Neural cell (in vitro differentiated cells): ENCODE measurements around the gene ENPP7.

Source experiments
- EZH2 ChIP-seq: fragments of 200-600, 300-800 bp; shearing (Covaris generic), sonication (generic); IDR thresholded peaks from 2 replicates; pipeline ENCODE4 v1.6.1; 2014; ENCODE audit warnings: antibody characterized with exemption, low read length, borderline replicate concordance, mild to moderate bottlenecking; ENCODE audit not compliant: insufficient read depth, poor library complexity, severe bottlenecking
- TF ChIP-seq, protein P1 (sequence below): fragments of 450-650 bp; IDR thresholded peaks from 2 replicates; pipeline ENCODE4 v1.5.1; 2014; ENCODE audit warnings: antibody characterized with exemption, mild to moderate bottlenecking, moderate library complexity; ENCODE audit not compliant: poor library complexity, severe bottlenecking

DNA sequence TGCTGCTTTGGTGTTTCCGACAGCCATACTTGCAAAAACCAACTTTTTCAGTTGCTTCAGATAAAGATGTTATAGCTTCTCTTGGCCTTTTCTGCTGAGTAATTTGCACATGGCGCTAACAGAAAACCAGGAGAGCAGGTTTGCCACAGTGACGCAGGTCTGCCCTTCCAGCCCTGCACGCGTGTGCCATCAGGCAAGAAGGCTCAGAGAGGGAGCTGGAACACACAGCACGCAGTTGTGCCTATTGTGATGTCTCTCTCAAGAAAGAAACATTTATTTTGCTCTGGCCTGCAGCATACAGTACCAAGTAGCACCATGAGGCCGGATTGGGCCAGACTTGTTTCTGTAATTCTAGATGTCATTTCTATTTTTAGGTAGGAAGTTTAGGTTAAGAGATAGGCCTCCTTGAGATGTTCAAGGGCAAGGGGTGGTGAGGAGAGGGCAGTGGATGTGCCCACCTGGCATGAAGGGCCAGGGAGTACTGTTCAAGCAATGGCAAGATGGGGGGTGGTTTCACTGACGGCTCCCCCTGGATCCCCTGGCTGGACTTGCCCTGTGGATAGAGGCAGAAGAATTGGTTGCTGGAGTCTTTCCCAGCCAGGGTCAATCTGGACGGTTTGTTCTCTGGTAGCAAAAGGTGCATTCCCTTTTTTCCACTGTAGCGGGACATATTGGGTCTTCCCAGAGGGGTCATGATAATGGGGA is 49.1 kb downstream of the ENPP7 start:
- TF ChIP-seq, protein P1, sequence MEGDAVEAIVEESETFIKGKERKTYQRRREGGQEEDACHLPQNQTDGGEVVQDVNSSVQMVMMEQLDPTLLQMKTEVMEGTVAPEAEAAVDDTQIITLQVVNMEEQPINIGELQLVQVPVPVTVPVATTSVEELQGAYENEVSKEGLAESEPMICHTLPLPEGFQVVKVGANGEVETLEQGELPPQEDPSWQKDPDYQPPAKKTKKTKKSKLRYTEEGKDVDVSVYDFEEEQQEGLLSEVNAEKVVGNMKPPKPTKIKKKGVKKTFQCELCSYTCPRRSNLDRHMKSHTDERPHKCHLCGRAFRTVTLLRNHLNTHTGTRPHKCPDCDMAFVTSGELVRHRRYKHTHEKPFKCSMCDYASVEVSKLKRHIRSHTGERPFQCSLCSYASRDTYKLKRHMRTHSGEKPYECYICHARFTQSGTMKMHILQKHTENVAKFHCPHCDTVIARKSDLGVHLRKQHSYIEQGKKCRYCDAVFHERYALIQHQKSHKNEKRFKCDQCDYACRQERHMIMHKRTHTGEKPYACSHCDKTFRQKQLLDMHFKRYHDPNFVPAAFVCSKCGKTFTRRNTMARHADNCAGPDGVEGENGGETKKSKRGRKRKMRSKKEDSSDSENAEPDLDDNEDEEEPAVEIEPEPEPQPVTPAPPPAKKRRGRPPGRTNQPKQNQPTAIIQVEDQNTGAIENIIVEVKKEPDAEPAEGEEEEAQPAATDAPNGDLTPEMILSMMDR = no peak
- no peak for TF ChIP-seq EZH2
